Measurements from ENCODE around the gene TFDP3.

Gene TFDP3, protein sequence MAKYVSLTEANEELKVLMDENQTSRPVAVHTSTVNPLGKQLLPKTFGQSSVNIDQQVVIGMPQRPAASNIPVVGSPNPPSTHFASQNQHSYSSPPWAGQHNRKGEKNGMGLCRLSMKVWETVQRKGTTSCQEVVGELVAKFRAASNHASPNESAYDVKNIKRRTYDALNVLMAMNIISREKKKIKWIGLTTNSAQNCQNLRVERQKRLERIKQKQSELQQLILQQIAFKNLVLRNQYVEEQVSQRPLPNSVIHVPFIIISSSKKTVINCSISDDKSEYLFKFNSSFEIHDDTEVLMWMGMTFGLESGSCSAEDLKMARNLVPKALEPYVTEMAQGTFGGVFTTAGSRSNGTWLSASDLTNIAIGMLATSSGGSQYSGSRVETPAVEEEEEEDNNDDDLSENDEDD

DNA sequence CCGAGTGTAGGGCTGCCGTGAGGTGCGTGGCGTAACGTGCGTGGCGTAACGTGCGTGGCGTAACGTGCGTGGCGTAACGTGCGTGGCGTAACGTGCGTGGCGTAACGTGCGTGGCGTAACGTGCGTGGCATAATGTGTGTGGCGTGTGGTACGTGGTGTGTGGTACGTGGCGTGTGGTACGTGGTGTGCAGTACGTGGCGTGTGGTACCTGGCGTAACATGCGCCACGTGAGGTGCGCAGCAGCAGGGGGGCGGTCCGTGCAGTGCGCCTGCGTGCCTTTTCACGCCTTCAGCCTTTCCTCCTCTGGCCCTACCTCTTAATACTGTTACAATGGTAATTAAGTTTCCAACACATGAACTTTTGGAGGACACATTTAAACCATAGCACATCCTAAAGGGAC lies at the start of gene TFDP3:
TSS of gene TFDP3 (minus strand) at position 26 of the 400 bp plus-strand sequence. CDS start 95 bp downstream, outside the sequence.
- in situ Hi-C loops (cut with MboI; ENCODE audit: low sequenced_read_pairs): no loop called here

GRCh38 chrX:133267621-133268020 lies 49.5 kb upstream of the TFDP3 start:
- in situ Hi-C loops (cut with MboI; ENCODE audit: low sequenced_read_pairs): no loop called here

- in situ Hi-C loops (cut with MboI; ENCODE audit: low sequenced_read_pairs): no loop called here
Measured at GRCh38 chrX:133265331-133265730, 47.2 kb upstream of the TFDP3 start.

GRCh38 chrX:133258481-133258880 lies 40.3 kb upstream of the TFDP3 start:
- in situ Hi-C loops (cut with MboI; ENCODE audit: low sequenced_read_pairs): no loop called here

DNA sequence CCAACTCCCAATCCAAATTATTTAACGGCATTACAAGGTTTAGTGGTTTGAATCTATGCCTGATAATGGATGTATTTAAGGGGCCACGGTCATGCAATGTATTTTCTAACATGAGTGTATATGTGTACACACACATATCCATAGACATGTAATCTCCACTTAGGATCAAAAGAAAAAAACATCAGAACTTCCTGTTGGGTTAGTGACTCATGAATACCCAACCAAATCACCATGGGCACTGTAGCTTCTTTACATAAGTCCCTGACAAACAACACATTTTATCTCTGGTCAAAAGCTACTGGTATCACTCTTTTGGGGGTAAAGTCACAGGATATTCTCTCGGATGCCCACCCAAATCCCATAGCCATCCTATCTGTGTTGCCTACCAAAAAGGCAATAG lies 36.5 kb upstream of the TFDP3 start:
- in situ Hi-C loops (cut with MboI; ENCODE audit: low sequenced_read_pairs): no loop called here

GRCh38 chrX:133251204-133251603 lies 33.0 kb upstream of the TFDP3 start:
- in situ Hi-C loops (cut with MboI; ENCODE audit: low sequenced_read_pairs): no loop called here

DNA sequence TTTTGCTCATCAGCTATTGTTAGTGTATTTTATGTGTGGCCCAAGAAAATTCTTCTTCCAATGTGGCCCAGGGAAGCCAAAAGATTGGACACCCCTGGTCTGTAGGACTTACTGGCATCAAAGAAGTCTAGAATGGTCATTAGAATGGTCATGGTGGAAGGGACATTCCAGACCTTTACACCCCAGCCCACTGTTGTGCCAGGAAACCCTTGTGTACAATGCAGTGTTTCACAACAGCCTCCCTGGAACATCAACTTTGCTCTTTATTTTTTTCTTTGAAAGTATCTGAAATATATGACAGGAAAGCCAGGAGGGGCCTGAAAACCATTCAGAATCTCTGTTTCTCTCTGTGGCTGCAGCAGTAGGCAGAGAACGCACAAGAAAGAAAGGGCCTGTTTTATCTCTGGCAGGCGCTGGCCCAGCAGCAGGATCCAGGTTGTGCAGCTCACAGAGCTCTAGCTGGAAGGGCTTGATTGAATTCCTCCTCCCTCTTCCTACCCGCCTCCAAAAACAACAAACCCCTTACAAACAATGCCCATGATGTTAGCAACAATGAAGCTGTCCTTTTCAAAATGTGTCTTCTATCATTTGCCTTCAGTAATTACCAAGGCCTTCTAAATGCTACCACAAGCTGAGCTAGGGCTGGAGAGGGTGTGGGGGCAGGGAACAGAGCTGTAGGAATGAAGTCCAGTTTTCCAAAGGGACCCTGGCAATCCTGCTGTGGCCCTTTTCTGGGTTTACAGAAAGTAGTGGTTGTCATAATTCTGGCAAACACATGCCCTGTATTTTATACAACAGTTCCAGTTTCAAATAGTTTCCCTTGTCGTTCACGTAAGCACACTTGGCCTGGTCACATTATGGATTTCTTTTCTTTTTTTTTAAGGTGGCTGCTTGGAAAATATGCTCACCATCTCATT lies 32.3 kb upstream of the TFDP3 start:
- in situ Hi-C loops (cut with MboI; ENCODE audit: low sequenced_read_pairs): no loop called here

DNA sequence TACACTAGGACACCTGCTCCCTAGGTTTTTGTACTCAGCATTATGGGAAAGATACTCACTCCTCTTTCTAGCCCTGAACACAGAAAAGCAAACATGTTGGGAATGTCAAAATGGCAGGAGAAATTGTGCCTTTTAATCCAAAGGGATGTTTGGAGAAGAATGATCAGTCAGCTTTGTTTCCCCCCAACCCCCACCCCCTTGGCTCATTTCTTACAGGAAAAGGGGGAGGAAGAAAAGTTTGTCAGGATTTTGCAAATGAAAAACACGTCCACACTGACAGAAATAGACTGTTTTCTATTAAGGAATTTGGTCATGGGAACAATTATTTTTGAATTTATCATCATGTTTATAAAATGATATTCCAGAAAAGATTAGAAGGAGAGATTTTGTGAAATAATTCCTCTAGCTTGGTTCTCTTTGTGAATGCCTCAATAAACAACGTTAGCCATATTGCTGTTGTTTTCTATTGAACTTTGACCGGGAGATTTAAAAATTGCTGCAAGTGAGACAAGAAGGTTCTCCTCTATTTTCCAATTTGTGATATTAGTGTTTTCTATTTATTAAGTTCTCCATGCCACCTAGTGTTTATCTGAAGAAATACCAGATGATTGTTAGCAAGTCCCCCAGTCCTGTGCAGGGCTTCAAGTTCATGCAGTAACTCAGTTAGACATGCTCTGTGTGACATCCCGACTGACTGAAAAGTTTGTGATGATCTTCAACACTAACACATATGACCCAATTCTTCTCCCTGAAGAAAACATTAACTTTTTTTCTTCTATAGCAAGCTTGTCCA lies 31.3 kb upstream of the TFDP3 start:
- in situ Hi-C loops (cut with MboI; ENCODE audit: low sequenced_read_pairs): no loop called here

DNA sequence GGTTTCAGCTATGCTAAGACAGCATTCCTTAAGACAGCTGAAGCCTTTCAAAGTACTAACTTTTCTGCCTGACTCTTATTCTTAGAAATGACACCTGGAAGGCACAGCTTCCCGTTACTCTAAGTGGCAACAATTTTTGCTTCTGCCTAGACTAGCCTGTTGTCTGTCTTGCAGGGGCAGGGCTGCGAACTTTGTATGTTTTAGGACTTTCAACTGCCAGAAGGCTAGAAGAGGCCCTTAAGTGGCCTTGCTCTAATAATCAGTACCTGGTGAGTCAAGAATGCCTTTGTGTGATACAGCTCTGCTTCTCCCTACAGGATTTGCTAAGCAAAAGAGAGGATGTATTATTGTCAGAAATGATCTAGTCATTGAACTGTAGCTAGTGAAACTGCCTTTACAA lies 30.0 kb upstream of the TFDP3 start:
- in situ Hi-C loops (cut with MboI; ENCODE audit: low sequenced_read_pairs): no loop called here

- in situ Hi-C loops (cut with MboI; ENCODE audit: low sequenced_read_pairs): no loop called here
Measured at GRCh38 chrX:133246921-133247320, 28.8 kb upstream of the TFDP3 start.

GRCh38 chrX:133235830-133236229 lies 17.7 kb upstream of the TFDP3 start:
- in situ Hi-C loops (cut with MboI; ENCODE audit: low sequenced_read_pairs): no loop called here

GRCh38 chrX:133232331-133232730 lies 14.2 kb upstream of the TFDP3 start:
- in situ Hi-C loops (cut with MboI; ENCODE audit: low sequenced_read_pairs): no loop called here

GRCh38 chrX:133229361-133229760 lies 11.2 kb upstream of the TFDP3 start:
- in situ Hi-C loops (cut with MboI; ENCODE audit: low sequenced_read_pairs): no loop called here

DNA sequence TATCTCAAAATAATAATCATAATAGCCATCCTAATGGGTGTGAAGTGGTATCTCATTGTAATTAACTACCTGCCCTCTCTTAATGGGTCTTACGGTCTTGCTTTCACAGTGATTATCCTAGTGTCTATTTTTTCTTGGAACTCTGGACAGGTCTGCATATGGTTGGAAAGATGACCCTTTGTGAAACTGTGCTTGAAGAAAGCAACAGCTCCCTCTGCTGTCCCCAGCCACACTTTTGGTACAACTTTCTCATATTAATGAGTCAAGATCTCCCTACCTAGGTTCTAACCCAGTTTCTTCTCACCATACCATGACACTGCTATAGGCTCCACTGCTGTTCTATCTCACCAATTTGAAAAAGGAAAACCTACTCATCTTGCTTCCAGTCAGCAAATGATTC lies 2.4 kb downstream of the TFDP3 start:
- in situ Hi-C loops (cut with MboI; ENCODE audit: low sequenced_read_pairs): no loop called here

DNA sequence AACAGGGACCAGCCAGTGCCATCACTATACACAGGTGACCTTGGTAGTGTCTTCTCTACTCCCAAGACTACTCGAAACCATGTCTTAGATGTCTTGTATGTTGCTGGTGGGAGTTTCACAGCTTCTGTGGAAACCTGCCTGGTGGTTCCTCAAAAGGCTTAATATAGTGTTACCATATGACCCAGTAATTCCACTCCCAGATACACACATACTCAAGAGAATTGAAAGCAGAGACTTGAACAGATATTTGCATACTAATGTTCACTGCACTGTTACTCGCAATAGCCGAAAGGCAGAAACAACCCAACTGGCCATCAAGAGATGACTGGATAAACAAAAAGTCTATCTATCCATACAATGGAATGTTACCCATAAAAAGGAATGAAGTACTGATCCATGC lies 3.1 kb downstream of the TFDP3 start:
- in situ Hi-C loops (cut with MboI; ENCODE audit: low sequenced_read_pairs): no loop called here

DNA sequence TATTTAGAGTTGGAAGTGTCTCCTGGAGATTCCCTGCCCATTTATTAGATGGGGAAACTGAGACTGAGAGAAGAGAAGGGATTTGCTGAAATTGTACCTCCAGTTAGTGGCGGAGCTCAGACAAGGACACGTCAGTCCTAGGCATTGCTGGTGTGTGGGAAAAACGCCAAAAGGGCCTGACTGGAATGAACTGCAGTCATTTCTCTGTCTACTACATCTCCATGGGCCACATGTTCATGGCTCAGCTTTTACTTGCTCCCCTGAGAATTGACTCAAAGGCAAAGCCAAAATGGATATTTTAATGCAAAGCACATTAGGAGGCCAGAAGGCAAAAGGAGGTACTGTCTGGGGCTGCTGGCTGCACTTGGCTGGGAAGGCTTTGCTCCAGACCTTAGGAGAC lies 3.9 kb downstream of the TFDP3 start:
- in situ Hi-C loops (cut with MboI; ENCODE audit: low sequenced_read_pairs): no loop called here

DNA sequence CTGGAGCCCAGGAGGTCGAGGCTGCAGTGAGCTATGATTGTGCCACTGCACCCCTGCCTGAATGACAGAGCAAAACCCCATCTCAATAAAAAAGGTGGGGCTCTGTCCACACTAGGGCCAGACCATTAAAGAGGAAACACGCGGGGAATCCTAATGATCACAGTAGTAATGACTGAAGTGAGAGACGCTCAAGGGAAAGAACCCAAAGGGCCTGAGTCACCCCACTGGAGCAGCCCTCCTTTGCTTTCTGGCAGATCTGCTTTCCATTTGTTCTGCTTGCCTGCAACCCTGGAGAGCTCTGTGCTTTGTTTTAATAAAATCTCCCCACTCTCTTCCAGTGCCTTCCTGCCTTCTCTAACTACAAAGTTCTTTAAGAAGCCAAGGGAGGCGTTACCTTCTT lies 5.0 kb downstream of the TFDP3 start:
- in situ Hi-C loops (cut with MboI; ENCODE audit: low sequenced_read_pairs): no loop called here

DNA sequence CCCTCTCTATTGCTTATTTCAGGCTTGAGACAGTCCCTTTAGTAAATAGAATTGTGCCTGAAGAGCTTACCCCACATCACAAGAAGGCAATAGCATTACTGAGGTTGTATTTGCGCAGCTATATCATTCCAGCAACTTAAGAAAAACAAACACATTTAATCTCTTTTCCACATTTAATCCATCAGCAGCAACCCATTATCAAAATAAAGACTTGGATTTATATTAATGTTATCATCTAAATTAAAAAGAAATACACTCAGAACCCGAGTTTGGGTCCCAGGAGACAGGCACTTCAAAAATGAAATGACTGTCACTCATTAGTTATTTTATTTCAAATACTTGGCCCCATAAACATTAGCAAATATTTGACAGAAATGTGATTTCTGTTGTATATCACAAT lies 10.4 kb downstream of the TFDP3 start:
- in situ Hi-C loops (cut with MboI; ENCODE audit: low sequenced_read_pairs): no loop called here

DNA sequence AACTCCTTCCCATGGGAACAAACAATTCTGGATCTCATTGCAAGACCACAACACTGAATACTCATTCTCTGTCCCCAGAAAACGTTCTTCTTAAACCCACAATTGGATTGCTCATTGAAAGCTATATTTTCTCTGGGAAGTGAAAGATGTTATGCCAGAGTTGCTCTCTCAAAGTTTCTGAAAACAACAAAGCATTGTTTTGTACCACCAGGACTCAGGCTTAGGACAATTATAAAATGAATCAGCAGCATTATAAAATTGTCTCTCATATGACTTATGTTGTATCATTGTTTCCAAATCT lies 26.5 kb downstream of the TFDP3 start:
- in situ Hi-C loops (cut with MboI; ENCODE audit: low sequenced_read_pairs): no loop called here

DNA sequence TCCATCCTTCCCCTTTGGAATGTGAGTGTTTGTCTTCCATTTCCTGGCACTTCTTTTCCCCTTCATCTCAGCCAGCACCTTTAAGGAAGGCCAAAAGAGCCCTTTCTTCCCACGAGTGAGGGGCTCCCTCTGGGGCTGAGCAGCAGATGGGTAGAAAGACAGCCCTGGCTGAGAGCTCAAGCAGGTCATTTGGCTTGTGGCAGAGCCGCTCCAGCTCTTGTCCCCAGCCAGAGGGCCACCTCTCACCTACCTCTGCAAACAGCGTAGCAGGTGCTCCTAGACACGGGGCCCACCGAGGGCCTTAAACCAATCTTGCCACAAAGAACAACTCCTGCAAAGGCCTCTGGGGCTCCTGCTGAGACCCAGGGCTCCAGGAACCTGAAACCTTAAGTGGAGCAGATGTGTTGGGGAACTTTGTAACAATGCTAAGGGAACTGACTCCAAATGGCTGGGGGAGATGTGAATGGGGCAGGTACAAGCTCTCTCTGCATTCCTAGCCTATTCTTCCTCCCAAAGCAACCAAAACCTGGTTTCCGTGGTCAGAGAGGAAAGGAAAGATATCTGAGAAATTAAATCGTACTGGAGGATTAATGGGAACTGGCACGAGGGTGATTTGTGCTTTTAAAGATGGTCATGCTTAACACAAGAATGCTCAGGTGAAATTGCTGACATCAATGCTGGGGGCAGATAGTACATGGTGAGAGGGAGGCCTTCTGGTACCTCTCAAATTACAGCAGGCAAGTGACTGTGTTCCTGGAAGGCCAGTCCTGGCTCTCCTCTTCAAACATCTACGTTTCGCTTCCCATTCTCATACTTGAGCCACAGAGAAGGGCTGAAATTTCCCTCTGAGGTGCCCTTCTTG lies 27.0 kb downstream of the TFDP3 start:
- in situ Hi-C loops (cut with MboI; ENCODE audit: low sequenced_read_pairs): no loop called here
